Activated CD8-positive, alpha-beta memory T cell treated with anti-CD3 and anti-CD28 coated beads for 4 hours (primary cell): ENCODE results near the gene CCDC196.

Experiments
- DNase-seq, 2 donors: peaks; one replicate each; pipeline ENCODE4 v3.0.0-alpha.2; 2020; ENCODE audit warnings: low read depth in 2 of 2

CCDC196 gene, protein sequence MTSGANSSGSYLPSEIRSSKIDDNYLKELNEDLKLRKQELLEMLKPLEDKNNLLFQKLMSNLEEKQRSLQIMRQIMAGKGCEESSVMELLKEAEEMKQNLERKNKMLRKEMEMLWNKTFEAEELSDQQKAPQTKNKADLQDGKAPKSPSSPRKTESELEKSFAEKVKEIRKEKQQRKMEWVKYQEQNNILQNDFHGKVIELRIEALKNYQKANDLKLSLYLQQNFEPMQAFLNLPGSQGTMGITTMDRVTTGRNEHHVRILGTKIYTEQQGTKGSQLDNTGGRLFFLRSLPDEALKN

DNA sequence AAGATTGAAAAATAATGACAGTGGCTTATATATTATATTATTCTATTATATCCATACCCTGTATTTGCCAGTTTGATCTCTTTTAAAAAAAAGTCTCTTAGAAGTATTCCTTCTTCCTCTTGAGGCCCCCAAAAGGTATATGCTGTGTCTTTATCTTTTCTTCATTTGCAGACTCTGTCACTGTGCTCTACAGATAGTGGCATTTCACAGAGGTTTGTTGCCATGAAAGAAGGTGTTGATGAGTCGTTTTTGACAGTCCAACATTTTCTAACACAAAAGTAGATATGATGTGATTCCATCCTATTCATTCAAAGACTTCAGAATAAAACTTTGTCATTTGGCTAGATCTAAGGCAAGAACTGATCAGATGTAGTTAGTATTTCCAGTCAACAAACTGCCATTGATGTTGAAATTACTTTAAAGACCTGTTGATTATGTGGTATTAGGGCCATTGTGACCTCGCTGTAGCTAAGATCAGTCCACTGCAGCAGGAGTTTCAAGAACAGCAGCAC is at the start of gene CCDC196:
Gene CCDC196, plus strand, starts transcription at position 462 of the 512 bp plus-strand sequence. CDS start 132 bp downstream, outside the sequence.
- DNase-seq: no peak

DNA sequence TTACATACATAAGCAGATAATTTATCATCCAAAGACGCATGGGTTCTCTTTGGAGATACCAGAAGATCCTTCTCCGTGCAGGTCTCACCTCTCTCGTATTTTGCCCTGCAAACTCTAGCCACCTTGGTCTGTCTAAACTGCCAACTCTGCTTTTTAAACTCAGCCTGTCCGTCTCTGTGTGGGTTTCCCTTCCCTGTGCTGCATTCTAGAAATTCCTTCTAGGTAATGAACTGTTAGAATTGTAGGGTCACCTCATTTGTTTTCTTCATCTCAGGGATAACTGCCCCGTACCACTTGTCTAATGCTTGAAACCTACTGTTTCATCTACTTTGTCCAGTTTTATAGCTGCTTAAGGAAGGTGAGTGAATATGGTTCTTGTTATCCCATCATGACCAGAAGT is 45.4 kb upstream of the CCDC196 start:
- no peak for DNase-seq

DNA sequence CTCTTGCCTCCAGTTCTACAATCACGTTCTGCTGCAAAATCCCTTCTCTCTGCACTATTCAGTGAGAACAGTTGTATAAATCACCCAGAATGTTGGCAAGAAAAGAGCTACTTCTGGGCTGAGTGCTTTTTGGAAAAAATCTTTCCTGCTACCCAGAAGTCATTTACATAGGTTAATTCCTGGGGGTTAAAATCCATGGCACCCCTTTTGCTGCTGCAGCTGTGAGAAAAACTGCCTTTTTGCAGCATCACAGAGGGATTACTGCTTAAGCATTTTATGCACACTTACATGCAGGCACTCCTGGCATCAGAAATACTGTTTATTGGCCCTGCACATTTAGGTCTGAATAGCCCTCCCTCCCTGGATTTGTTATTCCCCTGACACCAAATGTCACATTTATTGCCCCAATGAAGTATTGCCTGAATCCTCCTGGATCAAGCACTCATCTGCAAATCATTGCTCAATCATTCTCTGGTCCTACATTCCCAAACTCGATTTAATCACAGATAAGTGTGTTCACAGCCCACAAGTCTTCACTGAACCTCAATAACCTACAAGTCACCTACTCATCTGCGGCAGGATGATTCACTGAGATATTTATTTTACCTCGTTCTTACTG is 43.1 kb upstream of the CCDC196 start:
- DNase-seq: no peak

DNA sequence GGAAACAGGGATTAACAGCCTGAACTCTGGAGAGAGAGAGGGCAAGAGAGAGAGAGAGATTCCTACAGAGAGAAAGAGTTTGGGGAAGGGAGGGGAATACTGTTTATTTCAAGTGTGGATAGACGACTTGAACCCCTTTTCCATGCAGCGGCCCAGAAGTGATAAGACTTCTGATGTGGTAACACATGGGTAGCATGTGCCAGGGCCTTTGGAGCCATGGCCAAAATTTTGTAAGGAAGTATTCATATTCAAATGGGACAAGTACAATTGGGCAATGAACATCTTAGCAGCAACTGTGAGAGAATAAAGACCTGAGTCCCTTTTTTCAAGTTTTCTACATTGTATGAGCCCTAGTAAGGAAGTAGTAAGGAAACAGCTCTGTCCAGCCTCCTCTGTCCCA is 42.4 kb upstream of the CCDC196 start:
- DNase-seq: no peak

DNA sequence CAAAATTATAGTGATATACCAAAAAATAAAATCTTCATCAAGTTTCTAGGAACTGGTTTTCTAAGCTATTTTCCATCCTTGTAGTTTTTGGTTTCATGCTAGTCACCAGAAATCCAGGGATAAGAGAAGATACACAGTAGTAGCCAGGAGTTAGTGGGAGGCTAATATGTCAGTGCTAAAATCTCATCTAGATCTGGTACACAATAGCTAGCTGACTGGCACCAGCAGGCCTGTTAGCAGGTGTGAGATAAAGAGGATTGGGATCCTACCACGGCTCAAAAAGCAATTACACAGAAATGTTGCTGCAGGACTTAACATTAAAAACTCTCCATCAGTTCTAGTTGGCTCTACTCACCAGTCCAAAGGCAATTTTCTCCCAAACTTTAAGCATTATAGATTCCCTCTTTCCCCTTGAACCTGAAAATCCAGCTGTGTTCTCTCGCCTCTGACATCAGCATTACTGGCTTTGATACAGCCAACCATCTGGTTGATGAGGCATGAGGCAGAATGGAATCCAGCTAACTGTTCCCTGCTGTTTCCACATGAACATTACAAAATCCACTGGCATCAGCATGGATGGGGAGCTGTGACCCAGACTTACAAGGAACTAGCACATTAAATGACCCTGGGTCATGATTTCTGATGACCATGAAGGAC is 41.8 kb upstream of the CCDC196 start:
- no peak for DNase-seq

GRCh38 chr14:66445936-66446335 is 40.2 kb upstream of the CCDC196 start:
- DNase-seq: no peak

DNA sequence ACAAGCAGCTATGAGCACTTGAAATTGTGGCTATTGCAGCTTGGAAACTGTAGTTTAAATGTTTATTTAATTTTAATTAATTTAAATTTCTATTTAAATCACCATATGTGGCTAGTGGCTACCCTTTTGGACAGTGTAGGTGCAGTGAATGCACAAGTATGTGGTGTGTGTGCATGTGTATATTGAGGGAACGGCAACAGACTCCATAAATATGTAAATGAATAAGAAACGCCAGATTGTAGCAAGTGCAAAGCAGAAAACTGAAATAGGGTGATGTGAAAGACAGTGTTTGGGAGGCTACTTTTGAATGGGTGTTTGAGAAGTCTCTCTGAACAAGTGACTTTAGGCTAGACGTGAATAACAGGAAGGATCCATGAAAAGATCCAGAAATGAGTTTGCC is 32.7 kb upstream of the CCDC196 start:
- no peak for DNase-seq

DNA sequence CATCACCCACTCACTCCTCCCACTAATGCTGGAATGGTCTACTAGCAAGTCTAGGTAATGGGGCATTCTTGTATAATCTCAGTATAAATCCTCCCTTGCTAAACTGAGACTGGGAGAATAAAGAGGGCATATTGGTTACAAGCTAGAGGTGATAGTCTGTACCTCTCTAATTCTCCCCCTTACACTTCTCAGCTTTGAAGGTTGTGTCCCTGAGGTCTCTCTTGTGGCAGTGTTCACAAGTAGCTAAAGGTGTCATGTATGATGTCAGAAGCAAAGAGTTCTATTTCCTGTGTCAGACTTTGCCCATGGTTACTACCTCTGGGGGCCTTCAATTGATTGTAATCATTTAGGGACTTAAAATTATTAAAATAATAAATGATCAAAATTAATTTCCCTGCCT is 26.6 kb upstream of the CCDC196 start:
- DNase-seq: no peak

GRCh38 chr14:66464261-66464660 is 21.9 kb upstream of the CCDC196 start:
- DNase-seq: no peak

GRCh38 chr14:66468778-66469367 is 17.3 kb upstream of the CCDC196 start:
- no peak for DNase-seq

GRCh38 chr14:66471584-66471983 is 14.6 kb upstream of the CCDC196 start:
- DNase-seq: no peak

DNA sequence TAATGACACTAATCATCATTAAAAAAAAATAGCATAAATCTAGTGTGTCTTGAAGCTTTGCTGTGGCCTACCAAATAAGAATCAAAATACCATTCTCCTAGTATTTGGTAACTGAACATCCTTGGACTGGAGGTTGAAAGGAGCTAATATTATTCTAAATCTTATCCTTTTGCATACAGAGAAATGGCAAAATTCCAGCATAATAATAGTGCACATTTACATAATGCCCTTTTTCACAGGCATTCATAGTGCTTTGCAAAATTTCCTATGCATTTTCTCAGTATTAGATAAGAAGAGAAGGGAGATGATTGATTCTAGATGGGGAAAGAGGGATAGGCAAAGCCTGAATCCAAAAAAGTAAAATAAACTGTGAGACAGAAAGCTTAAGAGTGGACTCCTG is 13.9 kb upstream of the CCDC196 start:
- no peak for DNase-seq

DNA sequence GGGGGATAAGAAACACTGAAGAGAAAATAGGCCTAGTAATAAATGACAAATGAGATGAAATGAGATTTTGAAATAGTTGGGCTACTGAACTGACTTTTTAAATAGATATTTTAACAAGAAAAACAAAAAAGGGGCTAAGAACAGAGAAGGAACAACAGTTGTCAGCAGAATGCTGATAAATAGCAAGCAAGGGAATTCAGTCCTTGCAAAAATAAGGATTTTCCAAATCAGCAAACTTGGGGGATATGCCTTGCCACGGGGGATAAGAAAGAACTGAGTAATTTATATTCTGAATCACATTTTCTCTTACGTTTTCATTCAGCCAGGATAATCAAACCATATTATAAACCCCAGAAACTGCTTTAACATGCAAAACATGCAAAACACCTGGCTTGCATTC is 12.9 kb upstream of the CCDC196 start:
- DNase-seq: no peak

DNA sequence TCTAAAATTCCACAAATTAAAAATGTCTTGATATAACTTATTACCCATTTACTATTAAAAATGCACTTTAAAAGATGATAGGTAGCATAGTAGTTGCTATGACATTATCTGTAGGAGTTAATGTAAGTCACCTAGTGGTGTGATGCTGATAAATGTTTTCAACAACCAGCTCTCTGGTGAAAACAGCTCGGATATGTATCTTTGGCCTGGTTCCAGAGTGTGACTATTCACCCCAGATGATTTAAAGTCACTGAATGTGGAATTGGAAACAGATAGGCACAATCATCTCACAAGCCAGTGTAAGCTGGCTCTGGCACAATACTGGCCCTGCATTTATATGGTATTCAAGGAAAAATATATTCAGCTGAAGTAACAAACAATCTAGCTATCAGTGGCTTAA is 9.2 kb upstream of the CCDC196 start:
- DNase-seq: no peak

- no peak for DNase-seq
Measured at GRCh38 chr14:66477567-66477966, 8.6 kb upstream of the CCDC196 start.

- no peak for DNase-seq
Measured at GRCh38 chr14:66482873-66483272, 3.3 kb upstream of the CCDC196 start.

- DNase-seq: no peak
Measured at GRCh38 chr14:66483322-66483721, 2.8 kb upstream of the CCDC196 start.

- no peak for DNase-seq
Measured at GRCh38 chr14:66485029-66485428, 1.1 kb upstream of the CCDC196 start.

DNA sequence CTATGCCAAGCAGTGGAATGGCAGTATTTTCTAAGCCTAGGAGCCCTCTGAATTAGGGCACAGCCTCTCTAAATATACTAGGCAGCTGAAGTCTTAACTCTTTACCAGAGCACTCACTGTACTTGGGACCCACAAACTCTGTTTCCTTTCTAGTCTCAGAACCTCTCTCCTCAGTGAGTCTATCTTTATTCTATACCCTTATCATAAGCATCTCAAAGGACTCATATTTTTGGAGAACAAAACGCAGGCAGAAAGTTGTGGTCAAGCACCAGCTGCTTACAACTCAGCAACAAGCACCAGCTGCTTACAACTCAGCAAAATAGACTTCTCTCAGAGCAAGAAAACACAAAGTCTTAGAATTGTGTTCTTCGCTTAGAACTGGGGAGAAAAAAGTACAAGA is 993 bp downstream of the CCDC196 start:
- DNase-seq: no peak

DNA sequence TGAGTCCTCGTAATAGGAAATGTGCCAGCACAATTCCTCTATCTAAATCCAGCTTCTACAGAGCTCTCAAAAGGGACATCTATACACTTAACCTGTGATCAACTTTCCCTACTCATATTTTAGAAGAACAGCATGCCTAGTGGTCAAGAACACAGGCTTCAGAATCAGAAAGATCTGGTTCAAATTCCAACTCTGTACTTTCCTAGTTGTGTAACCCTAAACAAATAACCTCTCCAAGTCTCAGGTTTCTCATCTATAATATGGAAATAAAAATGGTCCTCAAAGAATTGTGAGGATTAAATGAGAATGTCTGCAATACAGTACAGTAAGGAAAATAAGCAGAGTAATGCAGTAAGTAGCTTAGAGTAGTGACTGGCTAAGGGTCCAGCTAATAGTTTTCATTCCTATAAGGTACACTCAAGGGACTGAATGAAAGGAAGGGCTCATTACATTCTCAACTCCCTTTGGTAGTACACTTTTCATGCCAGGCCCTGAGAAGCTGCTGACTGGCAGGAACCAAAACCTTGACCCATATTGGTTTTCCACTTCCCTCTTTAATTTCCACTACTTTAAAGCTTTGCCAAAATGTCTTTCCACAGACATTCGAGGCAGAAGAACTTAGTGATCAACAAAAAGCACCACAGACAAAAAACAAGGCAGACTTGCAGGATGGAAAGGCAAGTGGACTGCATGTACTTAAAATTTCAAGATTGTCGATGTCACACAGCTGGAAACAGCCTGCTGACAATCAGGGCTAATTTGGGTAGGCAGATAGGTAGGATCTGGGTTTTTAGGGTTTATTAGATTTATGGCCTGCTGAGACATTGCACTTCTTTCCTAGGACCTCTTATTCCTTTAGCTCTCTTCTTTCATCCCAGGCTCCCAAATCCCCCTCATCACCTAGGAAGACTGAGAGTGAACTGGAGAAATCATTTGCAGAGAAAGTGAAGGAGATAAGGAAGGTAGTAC is 4.3 kb downstream of the CCDC196 start:
- DNase-seq: no peak

- no peak for DNase-seq
Measured at GRCh38 chr14:66493750-66494149, 7.6 kb downstream of the CCDC196 start.
